Loucy (cell line): Measurements from ENCODE around the gene CLSTN1.

Experiments
- H2AFZ ChIP-seq: fragments of 200-600 bp; sonication (generic); 2 replicates; pipeline ENCODE4 v1.6.0; 2016; ENCODE audit warnings: antibody characterized with exemption, mild to moderate bottlenecking, low read length, moderate library complexity
- H3F3A ChIP-seq: fragments of 200-600 bp; 2 replicates; pipeline ENCODE4 v1.6.0; 2016; ENCODE audit warnings: antibody characterized with exemption, low read depth, mild to moderate bottlenecking
- H3K27me3 ChIP-seq: fragments of 200-600 bp; sonication (generic); 2 replicates; pipeline ENCODE4 v1.6.1; 2014; ENCODE audit warnings: low read length, mild to moderate bottlenecking; ENCODE audit not compliant: insufficient read depth, poor library complexity, severe bottlenecking
- H3K36me3 ChIP-seq: fragments of 200-600 bp; sonication (generic); 2 replicates; pipeline ENCODE4 v1.6.1; 2016; ENCODE audit warnings: low read length; ENCODE audit not compliant: insufficient read depth
- H3K4me1 ChIP-seq: fragments of 200-600 bp; sonication (generic); 2 replicates; pipeline ENCODE4 v1.5.1; 2014; ENCODE audit warnings: low read length, mild to moderate bottlenecking; ENCODE audit not compliant: insufficient read depth, poor library complexity, severe bottlenecking
- H3K4me2 ChIP-seq: fragments of 200-600 bp; sonication (generic); 2 replicates; pipeline ENCODE4 v1.6.0; 2014; ENCODE audit warnings: antibody characterized with exemption, low read length, low read depth, mild to moderate bottlenecking; ENCODE audit not compliant: poor library complexity, severe bottlenecking
- H3K4me3 ChIP-seq: fragments of 200-600 bp; sonication (generic); 2 replicates; pipeline ENCODE4 v1.5.1; 2014; ENCODE audit warnings: low read length, mild to moderate bottlenecking, mixed read lengths; ENCODE audit not compliant: poor library complexity, severe bottlenecking
- H3K79me2 ChIP-seq: fragments of 200-600 bp; sonication (generic); 2 replicates; pipeline ENCODE4 v1.6.1; 2014; ENCODE audit warnings: low read length; ENCODE audit not compliant: insufficient read depth
- H3K9ac ChIP-seq: fragments of 200-600 bp; sonication (generic); 2 replicates; pipeline ENCODE4 v1.6.0; 2014; ENCODE audit warnings: mild to moderate bottlenecking, low read depth, low read length, moderate library complexity; ENCODE audit not compliant: poor library complexity, severe bottlenecking
- H3K9me2 ChIP-seq: fragments of 200-600 bp; sonication (generic); replicated peaks from 2 replicates; pipeline ENCODE4 v1.6.1; 2016; ENCODE audit warnings: low read depth, low read length, mixed read lengths
- H3K9me3 ChIP-seq: fragments of 200-600 bp; sonication (generic); 2 replicates; pipeline ENCODE4 v1.6.1; 2014; ENCODE audit warnings: mild to moderate bottlenecking, antibody characterized with exemption, low read length, low read depth; ENCODE audit not compliant: insufficient read depth
- H4K20me1 ChIP-seq: fragments of 200-600 bp; sonication (generic); 2 replicates; pipeline ENCODE4 v1.6.0; 2014; ENCODE audit warnings: antibody characterized with exemption, low read length, mild to moderate bottlenecking; ENCODE audit not compliant: insufficient read depth, poor library complexity, severe bottlenecking
- CTCF ChIP-seq: fragments of 200-600 bp; sonication (generic); conservative IDR thresholded peaks from 2 replicates; pipeline ENCODE4 v1.5.1; 2014; ENCODE audit warnings: mild to moderate bottlenecking, antibody characterized with exemption, low read length
- EZH2phosphoT487 ChIP-seq: fragments of 200-600 bp; IDR thresholded peaks from 2 replicates; pipeline ENCODE4 v1.6.1; 2018; ENCODE audit warnings: antibody characterized with exemption, mild to moderate bottlenecking, moderate library complexity, borderline replicate concordance

Gene CLSTN1

DNA sequence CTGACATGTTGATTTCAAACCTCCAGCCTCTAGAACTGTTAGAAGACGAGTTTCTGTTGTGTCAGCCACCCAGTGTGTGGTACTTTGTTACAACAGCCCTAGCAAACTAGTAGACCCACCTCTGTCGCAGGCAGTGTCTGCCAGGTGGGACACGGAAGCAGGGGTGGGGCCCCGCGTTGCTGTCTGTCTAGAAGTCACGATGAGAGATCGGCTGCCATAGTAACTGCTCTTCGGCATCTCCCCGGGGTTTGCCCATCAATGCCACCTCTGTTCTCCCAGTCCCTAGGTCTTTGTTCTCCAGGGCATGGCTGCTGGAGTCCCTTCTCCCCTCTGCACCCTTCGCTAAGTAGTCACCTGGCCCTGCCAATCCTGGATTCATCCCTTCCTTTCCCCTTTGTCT lies 15.2 kb upstream of the CLSTN1 start:
- TF ChIP-seq EZH2phosphoT487 (no peak), CTCF (no peak)
- Histone ChIP-seq H3K36me3 (no peaks in the 10 kb centered on the region), H3K9me3 (no peaks in the 10 kb centered on the region), H4K20me1 (no peaks in the 10 kb centered on the region), H3K27me3 (no peaks in the 10 kb centered on the region), H2AFZ (no peak overlapping the region), H3F3A (no peaks in the 10 kb centered on the region), H3K4me2 (no peak overlapping the region), H3K4me3 (no peak overlapping the region), H3K9me2 (no peaks in the 10 kb centered on the region), H3K79me2 (no peaks in the 10 kb centered on the region), H3K9ac (no peak overlapping the region), H3K4me1 (no peaks in the 10 kb centered on the region)

GRCh38 chr1:9836632-9836960 lies 12.8 kb upstream of the CLSTN1 start:
- Histone ChIP-seq H3K36me3 (no peaks in the 10 kb centered on the region), H4K20me1 (no peaks in the 10 kb centered on the region), H3K9ac (no peak overlapping the region), H3K4me1 (no peaks in the 10 kb centered on the region), H3K9me3 (no peaks in the 10 kb centered on the region), H3K9me2 (no peaks in the 10 kb centered on the region), H3K4me2 (no peak overlapping the region), H3K79me2 (no peaks in the 10 kb centered on the region), H3K4me3 (no peak overlapping the region), H2AFZ (no peak overlapping the region), H3K27me3 (no peaks in the 10 kb centered on the region), H3F3A (no peaks in the 10 kb centered on the region)
- no peak for TF ChIP-seq CTCF
- no peak for TF ChIP-seq EZH2phosphoT487

DNA sequence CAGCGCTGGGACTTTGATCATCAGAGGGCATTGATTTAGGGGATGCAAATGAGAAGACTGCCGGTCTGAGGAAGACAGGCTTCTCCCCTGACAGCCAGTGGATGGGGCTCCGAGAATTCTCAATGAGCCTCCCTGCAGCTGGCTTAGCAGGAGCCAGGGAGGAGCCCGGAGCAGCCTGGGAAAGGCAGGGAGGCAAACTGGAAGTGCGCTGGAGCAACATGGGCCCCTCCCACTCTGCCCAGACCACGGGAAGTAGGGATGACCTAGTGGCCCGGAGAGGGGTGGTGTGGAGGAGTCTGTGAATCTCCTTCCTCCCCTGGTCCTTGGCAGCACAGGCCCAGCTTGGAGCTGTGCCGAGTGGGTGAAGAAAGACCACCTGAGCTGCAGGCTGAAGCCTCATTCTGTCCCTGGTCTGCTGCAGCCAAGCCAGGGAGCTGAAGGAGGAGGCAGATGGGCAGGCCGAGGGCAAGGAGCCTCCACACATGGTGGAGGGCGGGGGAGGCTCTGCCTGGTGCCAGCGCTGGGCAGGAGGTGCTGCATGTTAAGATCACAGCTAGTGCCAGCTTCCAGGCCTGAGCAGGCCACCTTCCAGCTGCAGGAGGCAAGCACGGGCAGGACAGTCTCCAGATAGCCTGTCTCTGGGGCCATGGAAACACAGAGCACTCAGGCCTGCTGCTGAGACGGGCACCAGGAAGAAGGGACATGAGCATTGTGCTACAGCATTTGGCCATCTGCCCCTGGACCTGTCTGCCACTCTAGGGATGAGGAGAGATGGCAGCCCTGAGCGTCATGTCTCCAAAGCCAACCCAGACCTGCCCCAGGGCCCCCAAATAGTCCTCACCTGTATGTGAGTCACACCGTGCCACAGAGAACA lies 12.2 kb upstream of the CLSTN1 start:
- Histone ChIP-seq H3K9ac (no peak overlapping the region), H3K79me2 (no peaks in the 10 kb centered on the region), H3K9me2 (no peaks in the 10 kb centered on the region), H3K36me3 (no peaks in the 10 kb centered on the region), H4K20me1 (no peaks in the 10 kb centered on the region), H3F3A (no peaks in the 10 kb centered on the region), H3K4me3 (no peak overlapping the region), H3K4me1 (no peaks in the 10 kb centered on the region), H3K9me3 (no peaks in the 10 kb centered on the region), H3K4me2 (no peak overlapping the region), H2AFZ (no peak overlapping the region), H3K27me3 (no peaks in the 10 kb centered on the region)
- TF ChIP-seq CTCF (no peak), EZH2phosphoT487 (no peak)
